Right lobe of liver (tissue), 6 donors: Measurements from ENCODE around the gene RTKN2. TPM values are rescaled to one million over a fixed set of nuclear protein-coding genes. Genes with fewer than 3 reads are reported as not detected.

Source experiments
- ATAC-seq, 4 donors: fragments of 200-7000 bp; cut with Tn5 transposase; one replicate each; pipeline ENCODE4 v1.9.1; 2020; ENCODE audit warnings: mild to moderate bottlenecking in 4 of 4, moderate library complexity in 4 of 4
- DNase-seq, 3 donors: peaks; one replicate each; pipeline ENCODE4 v3.0.0-alpha.2; 2020
- H3K27ac ChIP-seq, 3 donors: fragments of 200-600 bp; one replicate each; pipeline ENCODE4 v1.8.0; 2022
- H3K27me3 ChIP-seq, 2 donors: fragments of 200-600 bp; one replicate each; pipeline ENCODE4 v1.8.0; 2022
- H3K36me3 ChIP-seq, 4 donors: fragments of 200-600 bp; sonication (generic) in 1 of 4; one replicate each; pipeline versions ENCODE4 v1.5.1 to v1.8.0; 2017 to 2022; ENCODE audit warnings: control low read depth in 1 of 4
- H3K4me1 ChIP-seq, 4 donors: fragments of 200-600 bp; sonication (generic) in 1 of 4; one replicate each; pipeline versions ENCODE4 v1.5.1 to v1.8.0; 2017 to 2022; ENCODE audit warnings: control low read depth in 1 of 4
- H3K4me3 ChIP-seq, 3 donors: fragments of 200-600 bp; one replicate each; pipeline ENCODE4 v1.8.0; 2022
- H3K9me3 ChIP-seq, 4 donors: fragments of 200-600 bp; sonication (generic) in 1 of 4; one replicate each; pipeline versions ENCODE4 v1.5.1 to v1.8.0; 2017 to 2022; ENCODE audit warnings: control low read depth in 1 of 4
- POLR2A ChIP-seq: fragments of 450-650 bp; IDR thresholded peaks from one replicate; pipeline ENCODE4 v1.6.1; 2017; ENCODE audit warnings: antibody characterized with exemption, mild to moderate bottlenecking
- WGBS: methylation state at CpG from one replicate; pipeline ENCODE4 v1.1.6; 2018; ENCODE audit warnings: low coverage, low lambda C conversion rate; ENCODE audit not compliant: insufficient coverage; ENCODE audit errors: missing lambda C conversion rate; 5-methylcytosine and 5-hydroxymethylcytosine counted together
- intact Hi-C, 2 donors: fragments of 100-400 bp; cut with DNase I; formaldehyde crosslinking; loops; one replicate each; pipeline versions ENCODE4 v1.11.2 to v1.14.1; 2022
- total RNA-seq, 6 experiments: library from RNA; depleted of rRNA in 2 of 6; stranded (reverse); fragments of >200 nt in 2 of 6; fragmentation: NEBNext Ultra II Directional in 3 of 6; extraction: Animal tissue kit (Norgen Biotek cat#: 25700) in 3 of 6; gene quantifications; one replicate each; pipeline versions ENCODE4 v1.1.0 to v1.2.4, GENCODE V29; 2016 to 2023
- TF ChIP-seq, protein P1 (sequence below), 4 donors: fragments of 200-600 bp in 3 of 4; fragments of 450-650 bp in 1 of 4; IDR thresholded peaks; one replicate each; pipeline versions ENCODE4 v1.5.1 to v1.8.0; 2016 to 2022; ENCODE audit warnings: antibody characterized with exemption in 4 of 4, mild to moderate bottlenecking in 2 of 4
- donor health status: DM: no; HTN: yes; CAD: no.
- donor health status: DM: no; HTN: no; CAD: no.
- donor health status: DM: no; HTN: no; CAD: no.
- donor health status: DM: no; HTN: yes; CAD: no.
- donor health status: DM: no; HTN: yes; CAD: no.

RTKN2 gene
- total RNA-seq, 6 experiments from 2014 or later, result 0.06 to 0.12 TPM; not detected in 4

DNA sequence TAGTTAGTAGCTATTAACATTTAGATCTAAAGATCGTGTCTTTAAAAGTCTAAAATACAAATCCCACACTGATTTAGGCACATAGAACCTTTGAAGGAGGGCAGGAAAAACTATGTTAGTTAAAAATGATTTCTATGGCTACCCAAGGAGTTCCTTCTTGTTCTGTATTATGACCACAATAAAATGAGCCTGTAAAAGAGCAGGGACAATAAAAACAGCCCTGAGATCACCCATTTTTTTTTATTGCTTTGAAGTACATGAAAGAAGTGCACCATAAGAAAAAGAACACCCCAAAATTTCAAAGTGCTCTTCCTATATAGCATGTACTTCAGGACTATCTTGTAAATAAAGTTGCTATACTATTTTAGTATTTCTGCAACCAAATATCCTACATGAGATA, 29.8 kb downstream of the RTKN2 start:
- H3K36me3 ChIP-seq, result no peaks in the 10 kb centered on the region
- no peak overlapping the region for H3K27ac ChIP-seq
- no peaks in the 10 kb centered on the region for H3K27me3 ChIP-seq
- DNase-seq (no peak), ATAC-seq (no peak)
- H3K9me3 ChIP-seq, result no peaks in the 10 kb centered on the region
- WGBS, result 90% methylated on average over 1 of the region's 1 CpG
- no peaks in the 10 kb centered on the region for H3K4me1 ChIP-seq
- TF ChIP-seq, protein P1, sequence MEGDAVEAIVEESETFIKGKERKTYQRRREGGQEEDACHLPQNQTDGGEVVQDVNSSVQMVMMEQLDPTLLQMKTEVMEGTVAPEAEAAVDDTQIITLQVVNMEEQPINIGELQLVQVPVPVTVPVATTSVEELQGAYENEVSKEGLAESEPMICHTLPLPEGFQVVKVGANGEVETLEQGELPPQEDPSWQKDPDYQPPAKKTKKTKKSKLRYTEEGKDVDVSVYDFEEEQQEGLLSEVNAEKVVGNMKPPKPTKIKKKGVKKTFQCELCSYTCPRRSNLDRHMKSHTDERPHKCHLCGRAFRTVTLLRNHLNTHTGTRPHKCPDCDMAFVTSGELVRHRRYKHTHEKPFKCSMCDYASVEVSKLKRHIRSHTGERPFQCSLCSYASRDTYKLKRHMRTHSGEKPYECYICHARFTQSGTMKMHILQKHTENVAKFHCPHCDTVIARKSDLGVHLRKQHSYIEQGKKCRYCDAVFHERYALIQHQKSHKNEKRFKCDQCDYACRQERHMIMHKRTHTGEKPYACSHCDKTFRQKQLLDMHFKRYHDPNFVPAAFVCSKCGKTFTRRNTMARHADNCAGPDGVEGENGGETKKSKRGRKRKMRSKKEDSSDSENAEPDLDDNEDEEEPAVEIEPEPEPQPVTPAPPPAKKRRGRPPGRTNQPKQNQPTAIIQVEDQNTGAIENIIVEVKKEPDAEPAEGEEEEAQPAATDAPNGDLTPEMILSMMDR (IDR thresholded peaks at IDR 0.05), result no peak
- TF ChIP-seq POLR2A, result no peak
- intact Hi-C loops, result no loop called here
- H3K4me3 ChIP-seq, result no peak overlapping the region

DNA sequence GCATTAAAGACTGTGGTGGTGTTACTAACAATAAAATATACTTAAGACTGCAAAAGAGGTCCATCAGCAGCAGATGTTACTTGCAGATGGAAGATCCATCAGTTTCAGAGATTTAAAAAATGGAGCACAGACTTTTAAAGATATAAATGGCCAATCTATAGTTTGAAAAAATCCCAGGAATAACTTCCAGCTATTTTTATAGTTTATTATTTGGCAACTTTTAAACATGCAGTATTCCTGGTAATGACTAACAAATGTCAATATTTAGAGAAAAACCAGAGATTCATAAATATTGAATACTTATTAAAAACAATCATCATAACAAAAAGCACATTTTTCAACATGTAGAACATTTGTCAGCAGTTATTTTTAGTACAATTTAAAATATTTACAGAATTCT, 30.7 kb downstream of the RTKN2 start:
- no peak for ATAC-seq

DNA sequence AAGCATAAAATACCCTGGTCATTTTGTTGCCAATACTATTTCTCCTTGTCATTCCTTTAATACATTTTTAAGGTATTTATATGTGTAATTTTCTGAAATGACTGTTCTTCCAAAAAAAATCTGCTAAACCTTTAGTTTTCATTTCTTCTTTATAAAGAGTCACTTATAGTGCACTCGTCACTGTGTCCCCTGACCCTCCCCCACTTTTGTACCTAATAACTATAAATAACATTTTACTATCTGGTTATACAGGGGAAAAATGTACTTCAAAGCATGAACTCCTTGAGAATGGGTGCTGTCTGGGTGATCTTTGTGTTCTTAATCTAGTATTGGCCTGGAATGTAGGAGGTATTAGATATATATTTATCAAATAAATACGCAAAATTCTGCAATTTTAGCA, 31.1 kb downstream of the RTKN2 start:
- no peak for DNase-seq
- Histone ChIP-seq H3K9me3 (no peaks in the 10 kb centered on the region), H3K27me3 (no peaks in the 10 kb centered on the region), H3K4me3 (no peak overlapping the region), H3K27ac (no peak overlapping the region), H3K36me3 (no peaks in the 10 kb centered on the region), H3K4me1 (no peaks in the 10 kb centered on the region)
- TF ChIP-seq, protein P1 (IDR thresholded peaks at IDR 0.05), result no peak
- TF ChIP-seq POLR2A, result no peak
- WGBS, result 92% methylated on average over 2 of the region's 2 CpGs
- intact Hi-C loops, result no loop called here
- ATAC-seq, result no peak

More for the DNA sequence above, 30.7 kb downstream of the RTKN2 start:
- Histone ChIP-seq H3K27ac (no peak overlapping the region), H3K4me1 (no peaks in the 10 kb centered on the region), H3K27me3 (no peaks in the 10 kb centered on the region), H3K9me3 (no peaks in the 10 kb centered on the region), H3K4me3 (no peak overlapping the region), H3K36me3 (no peaks in the 10 kb centered on the region)
- intact Hi-C loops, result no loop called here
- no peak for DNase-seq
- TF ChIP-seq POLR2A, result no peak
- TF ChIP-seq, protein P1 (IDR thresholded peaks at IDR 0.05), result no peak

DNA sequence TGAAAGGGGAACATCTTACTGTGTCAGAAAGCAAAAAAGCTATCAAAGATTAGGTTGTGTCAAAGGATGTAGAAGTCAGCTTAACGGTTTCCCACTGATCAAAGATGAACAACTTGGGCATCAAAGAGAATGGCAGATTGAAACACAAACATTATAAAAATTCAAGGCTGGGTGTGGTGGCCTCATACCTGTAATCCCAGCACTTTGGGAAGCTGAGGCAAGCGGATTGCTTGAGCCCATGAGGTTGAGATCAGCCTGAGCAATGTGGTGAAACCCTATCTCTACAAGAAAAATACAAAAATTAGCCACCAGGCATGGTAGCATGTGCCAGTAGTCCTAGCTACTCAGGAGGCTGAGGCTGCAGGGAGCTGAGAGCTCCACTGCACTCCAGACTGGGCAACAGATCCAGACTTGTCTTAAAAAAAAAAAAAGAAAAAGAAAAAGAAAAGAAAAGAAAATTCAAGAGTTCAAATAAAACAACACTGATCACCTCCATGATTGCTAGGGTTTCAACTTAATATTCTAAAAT, 34.5 kb downstream of the RTKN2 start:
- Histone ChIP-seq H3K4me1 (no peaks in the 10 kb centered on the region), H3K36me3 (no peaks in the 10 kb centered on the region), H3K27me3 (no peaks in the 10 kb centered on the region), H3K9me3 (no peaks in the 10 kb centered on the region), H3K27ac (no peak overlapping the region), H3K4me3 (no peak overlapping the region)
- intact Hi-C loops, result no loop called here
- TF ChIP-seq, protein P1 (IDR thresholded peaks at IDR 0.05), result no peak
- TF ChIP-seq POLR2A, result no peak
- WGBS, result 88% methylated on average over 2 of the region's 2 CpGs
- DNase-seq (no peak), ATAC-seq (no peak)
